Activated T-cell treated with anti-CD3 and anti-CD28 coated beads for 4 hours (primary cell): ENCODE results near the gene HSD17B12.

Experiments
- DNase-seq: peaks from one replicate; pipeline ENCODE4 v3.0.0-alpha.2; 2020

Gene HSD17B12

DNA sequence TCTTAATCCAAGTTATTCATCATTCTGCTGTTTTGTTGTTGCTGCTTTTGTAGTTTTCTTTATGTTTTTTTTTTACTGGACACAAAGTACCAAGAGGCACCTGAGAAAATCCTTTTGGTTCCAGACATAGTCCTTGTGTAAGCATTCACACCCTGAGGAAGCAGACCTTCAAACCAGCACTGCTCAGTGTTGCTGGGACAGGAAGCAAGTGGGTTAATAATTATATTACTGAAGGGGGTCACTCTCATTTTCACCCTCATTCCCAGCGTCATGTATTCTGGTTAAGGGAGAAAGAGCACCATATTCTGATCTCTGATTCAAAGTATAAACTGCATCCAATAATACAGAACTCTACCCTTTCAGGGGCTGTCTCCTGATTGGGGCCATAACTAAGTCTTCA lies 194.2 kb downstream of the HSD17B12 start:
- DNase-seq, result no peak

DNA sequence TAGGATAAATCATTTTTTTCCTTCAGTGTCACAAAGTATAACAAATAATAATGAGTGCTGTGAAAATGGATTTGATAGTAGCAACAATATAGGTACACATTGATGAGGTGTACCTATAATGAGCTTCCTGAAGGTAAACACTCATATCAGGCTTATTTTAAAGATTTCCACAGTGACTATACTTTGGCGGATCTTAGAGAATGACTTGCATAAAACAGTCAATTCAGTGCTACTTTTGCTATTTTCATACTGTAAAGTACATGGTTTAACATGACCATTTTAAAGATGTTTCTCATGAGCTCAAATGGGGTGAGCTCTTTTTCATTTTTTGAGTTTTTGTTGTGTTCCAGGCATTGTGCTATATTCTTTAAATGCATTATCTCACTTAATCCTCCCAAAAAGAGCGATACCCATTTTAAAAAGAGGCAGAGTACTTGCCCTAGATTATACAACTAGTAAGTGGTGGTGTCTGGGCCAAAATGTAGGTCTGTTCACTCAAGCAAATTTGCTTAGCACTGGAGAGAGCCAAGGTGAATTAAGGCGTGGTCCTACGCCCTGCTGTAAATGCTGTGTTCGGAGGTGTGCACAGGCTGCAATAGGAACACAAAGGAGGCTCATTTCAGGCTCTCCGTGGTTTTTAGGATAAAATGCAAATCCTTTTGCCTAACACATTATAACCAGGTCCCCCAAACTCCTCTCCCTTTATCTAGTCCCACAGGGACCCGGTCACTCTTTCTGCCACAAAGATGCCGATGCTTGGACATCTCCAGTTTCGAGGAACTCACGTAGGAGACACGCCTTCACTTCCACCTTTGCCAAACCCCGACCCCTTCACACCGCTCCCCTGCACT lies 199.5 kb downstream of the HSD17B12 start:
- no peak for DNase-seq

DNA sequence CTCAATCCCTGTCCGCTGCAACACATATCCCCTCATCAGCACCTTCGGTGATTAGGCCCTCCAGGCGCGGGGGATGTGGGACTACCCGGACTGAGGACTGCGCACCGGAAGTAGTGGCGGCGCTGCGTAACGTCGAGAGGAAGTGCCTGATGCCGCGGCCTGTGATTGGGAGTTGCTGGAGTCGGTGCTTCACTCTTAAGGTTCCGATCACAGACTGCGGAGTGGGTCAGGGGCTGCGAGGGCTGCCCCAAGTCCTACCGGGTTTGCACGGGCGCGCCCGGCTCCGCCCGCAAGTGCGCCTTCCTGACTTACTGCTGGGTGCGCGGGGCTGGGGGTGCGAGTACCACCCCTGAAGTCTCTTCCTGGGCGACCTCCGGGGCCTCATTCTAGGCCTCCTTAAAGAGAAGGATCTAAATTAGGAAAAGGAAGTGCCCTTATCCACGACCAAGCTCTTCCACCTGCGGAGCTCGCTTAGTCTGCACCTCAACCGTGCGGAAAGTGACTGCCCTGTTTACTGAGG lies 200.2 kb downstream of the HSD17B12 start, which contains the start of gene ALKBH3:
Gene ALKBH3, plus strand, starts transcription at position 192 of the 520 bp plus-strand sequence. CDS start 1,822 bp downstream, outside the sequence.
- DNase-seq, result peak; percentile 88

DNA sequence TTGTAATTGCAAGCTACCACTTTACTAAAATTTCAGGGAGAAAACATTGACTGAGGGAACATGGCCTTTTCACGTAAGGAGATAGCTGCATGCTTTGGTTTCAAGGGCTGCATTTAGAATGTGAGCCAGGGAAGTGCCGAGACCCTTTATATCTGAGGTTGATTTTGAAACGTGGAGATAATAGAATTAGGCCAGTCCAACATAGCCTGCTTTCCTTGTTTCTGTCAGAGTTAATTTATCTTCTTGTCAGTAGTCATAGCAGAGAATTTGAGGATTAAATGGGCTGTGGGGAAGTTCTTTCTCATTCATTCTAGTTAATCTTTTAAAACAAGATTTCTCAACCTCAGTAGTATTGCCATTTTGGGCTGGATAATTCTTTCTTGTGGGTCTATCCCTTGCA lies 212.3 kb downstream of the HSD17B12 start:
- no peak for DNase-seq

DNA sequence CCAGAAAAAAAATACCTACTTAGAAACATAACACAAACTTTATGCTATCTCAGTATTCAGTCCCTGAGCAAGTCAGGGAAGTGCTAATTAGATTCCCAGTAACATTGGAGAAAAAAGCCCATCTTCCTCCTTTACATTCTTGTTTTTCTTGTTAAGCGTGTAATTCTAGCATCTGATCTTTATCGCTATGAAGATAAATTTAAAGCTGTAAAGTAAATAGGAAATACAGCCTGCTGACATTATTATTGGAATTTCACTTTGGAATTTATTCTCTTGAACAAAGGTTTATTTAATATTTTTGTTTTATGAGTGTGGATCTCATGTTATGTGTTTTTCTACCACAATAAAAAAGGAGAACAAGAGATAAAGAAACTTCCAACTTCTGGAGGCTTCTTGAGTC lies 214.0 kb downstream of the HSD17B12 start:
- no peak for DNase-seq

DNA sequence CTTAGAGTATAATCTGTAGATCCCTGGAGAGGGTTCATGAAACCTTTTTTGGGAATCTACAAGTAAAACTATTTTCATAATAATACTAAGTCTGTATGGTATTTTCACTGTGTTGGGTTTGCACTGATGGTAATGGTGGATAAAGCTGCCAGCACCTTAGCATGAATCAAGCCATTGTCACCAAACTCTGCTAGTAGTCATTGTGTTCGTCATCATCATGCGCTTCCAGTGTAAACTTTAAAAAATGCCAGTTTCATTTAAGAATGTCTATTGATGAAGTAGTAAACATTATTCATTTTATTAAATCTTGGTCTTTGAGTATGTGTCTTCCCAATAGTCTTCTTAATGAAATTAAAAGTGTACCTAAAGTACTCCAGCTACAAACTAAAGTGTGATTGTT lies 215.1 kb downstream of the HSD17B12 start:
- DNase-seq, result no peak

DNA sequence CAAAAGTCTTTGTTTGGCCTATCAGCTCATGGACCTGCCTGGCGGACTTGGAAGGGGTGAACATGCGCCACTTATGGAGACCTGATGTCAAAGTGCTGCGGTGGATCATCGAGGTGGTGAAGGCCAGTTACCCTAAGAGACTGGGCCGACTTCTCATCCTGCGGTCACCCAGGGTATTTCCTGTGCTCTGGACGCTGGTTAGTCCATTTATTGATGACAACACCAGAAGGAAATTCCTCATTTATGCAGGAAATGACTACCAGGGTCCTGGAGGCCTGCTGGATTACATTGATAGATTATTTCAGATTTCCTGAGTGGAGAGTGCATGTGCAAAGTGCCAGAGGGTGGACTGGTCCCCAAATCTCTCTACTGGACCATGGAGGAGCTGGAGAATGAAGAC lies 218.0 kb downstream of the HSD17B12 start:
- no peak for DNase-seq

DNA sequence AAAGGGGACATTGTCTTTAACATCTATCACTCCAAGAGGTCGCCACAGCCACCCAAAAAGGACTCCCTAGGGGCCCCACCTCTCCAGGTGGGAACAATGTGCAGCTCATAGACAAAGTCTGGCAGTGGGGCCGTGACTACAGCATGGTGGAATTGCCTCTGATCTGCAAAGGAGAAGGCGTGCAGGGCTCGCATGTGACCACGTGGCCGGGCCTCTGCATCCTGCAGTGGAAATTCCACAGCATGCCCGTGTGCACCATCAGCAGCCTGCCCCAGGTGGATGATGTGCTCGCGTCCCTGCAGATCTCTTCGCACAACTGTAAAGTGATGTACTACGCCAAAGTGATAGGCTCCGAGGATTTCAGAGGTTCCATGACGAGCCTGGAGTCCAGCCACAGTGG lies 218.6 kb downstream of the HSD17B12 start:
- no peak for DNase-seq

DNA sequence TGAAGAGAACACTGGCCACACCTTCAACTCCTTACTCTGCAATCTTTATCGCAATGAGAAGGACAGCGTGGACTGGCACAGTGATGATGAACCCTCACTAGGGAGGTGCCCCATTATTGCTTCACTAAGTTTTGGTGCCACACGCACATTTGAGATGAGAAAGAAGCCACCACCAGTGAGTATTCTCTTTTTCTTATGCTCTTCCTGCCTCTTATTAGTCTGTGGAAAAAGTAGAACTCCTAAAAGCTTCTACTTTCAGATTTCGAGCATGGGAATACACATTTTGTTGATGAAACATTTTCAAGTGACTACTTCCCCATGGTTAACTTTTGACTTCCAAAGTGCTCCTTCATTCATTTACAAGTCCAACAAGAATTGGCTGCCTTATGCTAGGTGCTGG lies 221.0 kb downstream of the HSD17B12 start:
- no peak for DNase-seq

DNA sequence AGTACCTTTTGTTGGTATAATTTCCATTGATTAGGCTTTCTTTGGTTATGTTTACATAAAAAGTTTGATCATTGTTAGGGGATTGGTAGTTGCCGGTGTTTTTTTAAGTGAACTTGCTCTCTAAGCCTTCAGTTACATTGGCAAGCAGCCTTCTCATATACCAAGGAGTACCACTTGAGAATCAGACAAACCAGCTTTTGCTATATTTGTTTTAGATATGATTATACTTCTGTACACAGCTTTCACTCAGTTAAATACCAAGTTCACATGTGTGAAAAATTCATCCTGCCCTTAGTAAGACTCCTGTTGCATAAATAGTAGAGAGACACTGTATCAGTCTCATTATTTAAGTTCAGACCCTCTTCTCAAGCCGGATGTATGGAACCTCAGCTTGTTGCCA lies 222.5 kb downstream of the HSD17B12 start:
- no peak for DNase-seq

DNA sequence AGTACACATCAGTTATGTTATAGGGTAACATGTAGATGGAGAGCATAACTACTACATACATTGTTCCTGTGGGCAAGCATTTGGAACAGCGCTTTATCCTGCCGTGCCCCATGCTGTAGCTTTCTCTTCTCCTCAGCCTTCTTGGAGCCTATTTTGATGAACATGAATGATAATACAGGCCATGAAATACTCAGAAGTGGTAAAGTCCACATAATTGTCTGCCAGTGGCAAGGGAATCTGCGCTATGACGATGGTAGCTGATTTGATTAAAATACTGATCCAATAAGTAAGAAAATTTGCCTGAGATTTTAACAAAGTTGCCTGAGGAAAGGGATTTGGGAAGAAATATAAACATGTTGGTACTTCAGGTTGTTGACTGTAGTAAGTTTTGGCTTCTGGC lies 223.4 kb downstream of the HSD17B12 start:
- no peak for DNase-seq

DNA sequence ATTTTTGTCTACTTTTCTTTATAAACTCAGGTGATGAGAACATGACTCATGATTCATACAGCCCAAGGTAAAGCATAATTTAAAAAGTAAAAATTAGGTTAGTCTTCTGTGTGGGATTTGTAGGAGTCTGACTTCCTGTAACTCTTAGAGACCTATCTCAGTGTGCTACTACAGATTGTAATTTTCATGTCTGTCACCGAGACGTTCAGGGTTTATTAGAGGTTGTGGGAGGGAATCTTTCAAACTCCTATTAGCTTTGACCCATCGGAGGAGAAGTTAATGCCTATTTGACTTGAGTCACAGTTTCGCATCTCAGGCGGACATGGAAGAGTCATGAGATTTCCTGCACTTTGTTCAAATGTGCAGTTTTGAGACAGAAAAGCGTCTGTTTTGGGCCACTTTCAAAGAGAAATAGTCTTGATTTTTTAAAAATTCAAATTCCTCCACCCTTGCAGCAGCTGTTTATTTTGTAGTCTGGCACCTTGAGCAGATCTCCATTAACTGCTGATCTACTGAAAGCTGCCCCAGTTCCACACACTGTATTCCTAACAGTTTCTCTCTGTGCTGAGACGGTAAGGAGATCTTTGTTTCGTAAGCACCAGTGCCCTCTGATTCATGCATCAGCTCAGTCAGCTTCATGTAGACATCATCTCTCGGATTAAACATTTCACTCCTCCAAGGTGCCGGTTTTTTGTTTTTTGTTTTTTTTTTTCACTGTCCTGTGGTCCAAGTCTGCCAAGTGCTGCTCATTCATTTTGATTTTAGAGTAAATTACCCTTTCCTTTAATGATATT lies 224.4 kb downstream of the HSD17B12 start:
- DNase-seq, result no peak

DNA sequence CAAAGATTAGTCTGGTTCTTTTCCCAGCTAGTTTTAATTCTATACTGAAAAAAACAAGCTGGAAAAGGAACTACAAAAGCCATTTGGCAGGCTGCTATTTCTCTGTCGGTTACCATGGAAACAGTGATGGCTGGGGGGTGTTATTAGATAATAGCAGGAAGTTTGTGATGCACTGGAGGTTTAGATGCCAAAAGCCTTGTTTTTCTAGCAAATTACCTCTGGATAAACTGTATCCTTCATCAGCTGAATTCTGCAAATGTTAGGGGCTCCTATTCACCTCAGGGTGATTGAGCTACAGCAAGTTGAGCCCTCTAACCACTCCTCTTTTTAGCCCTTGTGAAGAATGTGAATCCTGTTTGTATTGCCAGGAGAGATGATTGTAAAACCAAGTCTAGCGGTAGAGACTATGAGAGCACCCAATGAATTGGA lies 225.3 kb downstream of the HSD17B12 start:
- no peak for DNase-seq
